ENCODE measurements around the gene YTHDF2.
"Not testable (repeated sequence)": the region's sequence is repeated elsewhere in the genome, so short reads cannot be mapped to it uniquely, and the experiment has no call there.

The YTHDF2 gene

GRCh38 chr1:28736450-28737306 is at the start of gene YTHDF2:
Gene YTHDF2 (plus strand): TSS chr1:28736940. CDS start chr1:28737121, 181 bp downstream.
- peak; percentile 96 to 97 for DNase-seq (ENCODE audit: low read depth in 2 of 2)

- not testable (repeated sequence) for DNase-seq (ENCODE audit: low read depth in 2 of 2)
These were observed 45.1 kb upstream of the YTHDF2 start for GRCh38 chr1:28691627-28692026.

GRCh38 chr1:28703629-28704028 is 33.1 kb upstream of the YTHDF2 start:
- no peak for DNase-seq (ENCODE audit: low read depth in 2 of 2)

- DNase-seq (ENCODE audit: low read depth in 2 of 2) = no peak
These were observed 20.4 kb upstream of the YTHDF2 start for GRCh38 chr1:28716336-28716735.

- DNase-seq (ENCODE audit: low read depth in 2 of 2) = no peak
These were observed 18.6 kb upstream of the YTHDF2 start for GRCh38 chr1:28718166-28718565.

- DNase-seq (ENCODE audit: low read depth in 2 of 2) = no peak
These were observed 18.0 kb upstream of the YTHDF2 start for GRCh38 chr1:28718586-28719331.

GRCh38 chr1:28719332-28719619 is 17.5 kb upstream of the YTHDF2 start:
- DNase-seq (ENCODE audit: low read depth in 2 of 2) = no peak

- no peak for DNase-seq (ENCODE audit: low read depth in 2 of 2)
These were observed 16.4 kb upstream of the YTHDF2 start for GRCh38 chr1:28720376-28720775.

GRCh38 chr1:28721927-28722326 is 14.8 kb upstream of the YTHDF2 start:
- DNase-seq (ENCODE audit: low read depth in 2 of 2) = not testable (repeated sequence)

- DNase-seq (ENCODE audit: low read depth in 2 of 2) = not testable (repeated sequence)
These were observed 11.4 kb upstream of the YTHDF2 start for GRCh38 chr1:28725365-28725764.

- no peak for DNase-seq (ENCODE audit: low read depth in 2 of 2)
These were observed 735 bp upstream of the YTHDF2 start for GRCh38 chr1:28735961-28736449.

- DNase-seq (ENCODE audit: low read depth in 2 of 2) = peak in 1 of 2 donors; percentile 21
These were observed 780 bp downstream of the YTHDF2 start for GRCh38 chr1:28737307-28738132.

GRCh38 chr1:28740118-28740517 is 3.4 kb downstream of the YTHDF2 start:
- DNase-seq (ENCODE audit: low read depth in 2 of 2) = no peak

GRCh38 chr1:28744184-28744583 is 7.4 kb downstream of the YTHDF2 start:
- no peak for DNase-seq (ENCODE audit: low read depth in 2 of 2)

GRCh38 chr1:28745653-28746173 is 9.0 kb downstream of the YTHDF2 start:
- no peak for DNase-seq (ENCODE audit: low read depth in 2 of 2)

GRCh38 chr1:28750330-28750729 is 13.6 kb downstream of the YTHDF2 start:
- no peak for DNase-seq (ENCODE audit: low read depth in 2 of 2)

- DNase-seq (ENCODE audit: low read depth in 2 of 2) = not testable (repeated sequence)
These were observed 14.1 kb downstream of the YTHDF2 start for GRCh38 chr1:28750771-28751294.

- no peak for DNase-seq (ENCODE audit: low read depth in 2 of 2)
These were observed 14.7 kb downstream of the YTHDF2 start for GRCh38 chr1:28751315-28752060.

- no peak for DNase-seq (ENCODE audit: low read depth in 2 of 2)
These were observed 19.0 kb downstream of the YTHDF2 start for GRCh38 chr1:28755701-28756100.

- DNase-seq (ENCODE audit: low read depth in 2 of 2) = no peak
These were observed 20.1 kb downstream of the YTHDF2 start for GRCh38 chr1:28756846-28757245.

GRCh38 chr1:28758420-28758819 is 21.7 kb downstream of the YTHDF2 start:
- no peak for DNase-seq (ENCODE audit: low read depth in 2 of 2)
